GM18873 (cell line): ENCODE data around the gene FBXO24.

Source experiments
- ATAC-seq: cut with Tn5 transposase; IDR thresholded peaks from one replicate; pipeline ENCODE4 v1.9.1; 2021; ENCODE audit warnings: mild to moderate bottlenecking, moderate library complexity, moderate number of reproducible peaks; ENCODE audit not compliant: unreplicated experiment, low FRiP score

Gene FBXO24

DNA sequence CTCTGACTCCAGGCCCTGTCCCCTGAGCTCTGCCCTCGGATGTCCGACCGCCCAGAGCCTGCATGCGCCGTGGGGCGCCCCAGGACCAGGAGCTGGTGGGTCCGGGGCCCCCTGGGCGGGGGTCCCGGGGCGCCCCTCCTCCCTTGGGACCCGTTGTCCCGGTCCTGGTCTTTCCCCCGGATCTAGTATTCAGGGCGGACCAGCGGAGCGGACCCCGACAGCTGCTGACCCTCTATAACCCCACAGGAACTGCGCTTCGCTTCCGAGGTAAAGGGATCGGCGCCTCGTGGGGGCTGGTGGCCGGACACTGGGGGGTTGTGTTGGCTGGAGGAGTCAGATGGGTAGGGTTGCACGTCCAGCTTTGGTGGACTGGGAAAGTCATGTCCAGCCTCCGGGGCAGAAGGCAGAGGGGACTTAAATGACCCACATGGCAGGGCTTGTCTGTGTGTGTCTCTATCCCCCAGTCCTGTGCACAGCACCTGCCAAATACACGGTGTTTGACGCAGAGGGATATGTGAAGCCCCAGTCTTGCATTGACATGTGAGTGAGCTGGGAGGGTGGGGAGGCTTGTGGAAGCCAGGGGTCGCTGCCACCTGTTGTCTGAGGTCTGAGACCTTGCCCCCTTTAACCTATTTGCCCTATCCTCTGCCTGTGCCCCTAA lies 26.7 kb downstream of the FBXO24 start:
- ATAC-seq = no peak

DNA sequence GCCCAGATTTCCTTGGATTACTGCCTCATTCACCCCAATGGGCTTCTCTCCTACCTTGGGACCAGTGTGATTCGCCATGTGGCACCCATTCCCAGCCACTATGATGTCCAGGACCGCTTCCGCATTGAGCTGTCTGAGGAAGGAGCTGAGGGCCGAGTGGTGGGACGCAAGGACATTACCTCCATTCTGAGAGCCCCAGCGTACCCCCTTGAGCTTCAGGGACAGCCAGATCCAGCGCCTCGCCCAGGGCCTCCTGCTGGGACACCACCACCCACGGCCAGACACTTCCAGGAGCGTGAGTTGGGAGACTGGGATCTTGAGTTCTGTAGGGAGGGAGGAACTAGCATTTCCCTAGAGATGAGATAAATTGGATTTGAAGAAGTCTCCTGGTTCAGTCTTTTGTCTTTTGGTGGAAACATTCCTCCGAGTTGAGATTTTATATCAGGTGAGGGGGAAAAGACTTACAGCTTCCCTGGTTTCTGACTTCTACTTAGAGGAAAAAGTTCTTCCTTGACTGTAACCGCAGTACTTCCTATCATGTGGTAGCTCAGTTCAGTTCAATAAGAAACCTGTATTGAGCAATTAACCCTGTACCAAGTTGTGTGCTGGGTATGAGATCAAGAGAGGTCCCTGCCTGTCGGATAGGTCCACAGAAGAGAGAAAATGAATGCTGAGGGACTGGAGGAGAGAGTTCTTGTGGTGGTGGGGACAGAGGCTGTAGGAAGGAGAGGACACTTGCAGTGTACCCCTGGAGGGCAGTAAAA lies 27.5 kb downstream of the FBXO24 start:
- no peak for ATAC-seq

DNA sequence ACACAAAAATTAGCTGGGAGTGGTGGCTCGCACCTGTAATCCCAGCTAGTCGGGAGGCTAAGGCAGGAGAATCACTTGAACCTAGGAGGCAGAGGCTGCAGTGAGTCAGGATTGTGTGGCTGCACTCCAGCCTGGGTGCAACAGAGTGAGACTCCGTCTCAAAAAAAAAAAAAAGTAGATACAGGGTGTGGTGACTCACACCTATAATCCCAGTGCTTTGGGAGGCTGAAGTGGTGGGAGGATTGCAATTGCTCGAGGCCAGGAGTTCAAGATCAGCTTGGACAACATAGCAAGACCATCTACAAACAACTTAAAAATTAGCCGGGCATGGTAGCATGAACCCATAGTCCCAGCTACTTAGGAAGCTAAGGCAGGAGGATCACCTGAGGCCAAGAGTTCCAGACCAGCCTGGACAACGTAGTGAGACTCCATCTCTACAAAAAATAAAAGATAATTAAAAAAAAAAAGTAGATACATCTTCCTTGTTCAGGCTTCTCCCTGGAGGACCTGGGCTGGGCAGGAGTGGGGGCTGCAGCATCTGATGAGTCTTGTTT lies 28.3 kb downstream of the FBXO24 start:
- no peak for ATAC-seq

DNA sequence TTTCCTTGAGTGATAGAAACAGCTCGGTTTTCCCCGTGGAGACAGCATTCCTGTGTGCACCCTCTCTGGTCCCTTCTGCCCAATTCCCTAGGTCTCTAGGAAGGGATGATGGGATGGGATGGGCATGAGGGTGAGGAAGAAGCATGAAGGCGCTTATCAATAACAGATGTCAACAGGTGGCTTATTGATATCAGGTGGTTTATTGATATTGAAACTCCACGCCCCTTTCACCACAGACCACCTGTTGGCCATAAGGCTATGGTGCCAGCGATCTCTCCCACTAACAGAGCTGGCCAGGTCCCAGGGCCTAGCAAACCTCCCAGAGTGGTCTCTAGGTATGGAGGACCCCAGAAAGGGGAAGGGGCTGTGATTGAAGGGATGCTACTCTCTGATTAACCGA lies 34.1 kb downstream of the FBXO24 start:
- no peak for ATAC-seq

DNA sequence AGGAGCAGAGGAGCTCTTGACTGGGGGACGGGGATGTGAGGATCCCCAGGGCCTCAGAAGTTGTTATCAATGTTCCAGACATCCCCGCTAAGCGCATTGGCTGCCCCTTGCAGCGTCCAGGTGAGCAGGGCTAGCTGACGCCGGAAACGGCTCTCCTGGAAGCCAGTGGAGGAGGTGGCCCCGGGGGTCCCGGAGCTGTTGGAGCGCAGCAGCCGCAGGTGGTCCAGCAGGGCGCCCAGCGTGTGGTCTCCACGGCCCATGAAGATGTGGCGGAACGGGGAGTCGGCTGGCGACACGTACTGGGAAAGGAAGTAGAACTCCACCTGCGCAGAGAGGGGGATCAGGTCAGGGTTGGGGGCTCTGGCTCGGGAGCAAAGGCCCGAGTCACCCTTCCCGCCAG lies 34.7 kb downstream of the FBXO24 start:
- no peak for ATAC-seq

DNA sequence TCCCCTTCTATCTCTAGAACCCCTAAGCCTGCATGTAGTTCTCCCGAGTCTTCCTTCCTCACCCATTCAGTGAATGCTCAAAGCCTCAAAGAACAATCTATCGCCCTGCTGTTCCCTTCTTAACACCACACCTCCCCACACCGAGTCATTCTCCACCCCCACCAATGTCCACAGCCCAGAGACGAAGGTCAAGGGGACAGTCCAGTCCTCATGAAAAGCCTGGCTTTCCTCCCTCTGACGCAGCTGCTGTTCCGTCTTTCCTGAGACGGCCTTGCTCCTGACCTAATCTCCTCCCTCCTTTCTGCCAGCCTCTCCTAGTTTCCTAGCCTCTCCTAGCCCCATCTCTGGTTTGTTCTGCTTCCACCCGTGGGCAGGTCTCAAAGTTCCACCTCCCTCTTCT lies 35.4 kb downstream of the FBXO24 start:
- ATAC-seq = no peak

DNA sequence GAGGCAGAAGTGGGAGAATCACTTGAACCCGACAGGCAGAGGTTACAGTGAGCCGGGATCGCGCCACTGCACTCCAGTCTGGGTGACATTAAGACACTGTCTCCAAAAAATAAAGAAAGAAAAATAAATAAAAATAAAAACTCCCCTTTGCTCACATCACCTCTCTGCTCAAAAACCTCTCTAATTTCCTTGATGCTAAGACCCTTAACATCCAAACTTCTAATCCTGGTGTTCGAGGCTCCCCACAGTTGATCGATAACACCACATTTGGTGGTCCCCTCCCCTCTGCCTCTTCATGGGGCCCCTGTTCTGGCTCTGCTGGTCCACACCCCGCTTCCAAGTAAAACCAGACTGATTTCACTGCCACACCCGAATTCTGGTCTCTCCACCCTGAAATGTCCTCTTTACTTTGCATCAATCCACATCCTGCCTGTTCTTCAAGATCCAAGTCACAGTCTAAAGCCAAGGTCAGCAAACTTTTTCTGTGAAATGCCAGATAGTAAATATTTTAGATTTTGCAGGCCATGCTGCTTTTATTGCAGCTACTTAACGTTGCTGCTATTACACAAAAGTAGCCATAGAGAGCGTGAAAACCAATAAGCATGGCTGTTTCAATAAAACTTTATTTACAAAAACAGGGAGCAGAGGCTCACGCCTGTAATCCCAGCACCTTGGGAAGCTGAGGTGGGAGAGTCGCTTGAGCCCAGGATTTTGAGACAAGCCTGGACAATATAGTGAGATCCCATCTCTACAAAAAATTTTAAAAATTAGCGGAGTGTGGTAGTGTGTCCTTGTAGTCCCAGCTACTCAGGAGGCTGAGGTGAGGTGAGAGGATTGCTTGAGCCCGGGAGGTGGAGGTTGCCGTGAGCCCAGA lies 38.1 kb downstream of the FBXO24 start:
- ATAC-seq = no peak

DNA sequence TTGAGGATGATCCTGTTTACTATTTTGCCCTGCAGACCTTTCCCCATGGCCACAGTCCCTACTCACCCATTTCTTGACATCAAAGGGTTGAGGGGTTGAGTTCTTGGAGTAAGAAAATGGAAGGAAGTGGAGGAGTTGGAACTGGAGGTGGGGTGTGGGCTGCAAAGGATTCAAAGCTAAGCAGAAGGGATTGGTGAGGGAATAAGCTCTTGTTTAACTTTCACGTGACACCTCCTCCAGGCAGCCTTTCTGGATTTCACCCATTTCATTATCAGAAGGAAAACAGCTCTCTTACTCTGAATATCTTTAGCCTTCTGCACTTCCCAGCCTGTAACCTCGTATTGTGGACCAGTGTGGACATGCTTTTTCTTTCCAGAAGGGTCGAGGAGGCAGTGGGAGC lies 39.9 kb downstream of the FBXO24 start:
- ATAC-seq = no peak

DNA sequence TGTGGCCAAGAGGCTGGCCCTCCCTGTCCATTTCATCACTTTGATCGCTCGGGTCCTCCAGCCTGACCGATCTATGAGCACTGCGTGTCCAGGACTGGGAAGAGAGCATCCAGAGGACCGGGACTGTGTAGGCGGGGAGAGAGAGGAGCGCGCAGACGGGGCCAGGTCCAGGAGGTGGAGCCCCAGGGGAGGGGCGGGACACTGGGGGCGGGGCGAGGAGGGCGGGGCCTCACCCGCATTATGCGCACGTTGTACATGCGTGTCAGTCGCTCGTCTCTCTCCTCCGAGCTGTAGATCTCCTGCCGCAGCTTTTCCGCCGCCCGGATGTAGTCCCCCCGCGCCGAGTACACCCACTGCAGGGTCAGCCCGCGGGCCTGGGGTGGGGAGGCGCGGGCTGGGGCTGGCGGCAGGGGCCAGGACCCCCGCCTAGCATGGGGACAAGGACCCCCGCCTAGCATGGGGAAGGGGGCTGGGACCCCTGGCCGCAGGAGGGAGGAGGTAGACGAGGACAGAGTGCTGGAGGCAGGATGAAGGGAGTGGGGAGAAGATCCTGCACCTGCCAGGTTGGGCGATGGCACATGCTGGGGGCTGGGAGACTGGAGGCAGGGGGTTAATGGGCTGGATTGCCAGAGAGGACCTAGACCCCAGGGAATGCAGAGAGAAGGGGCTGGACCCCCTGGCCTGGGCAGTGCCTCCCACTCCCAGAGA lies 40.6 kb downstream of the FBXO24 start:
- ATAC-seq = no peak

DNA sequence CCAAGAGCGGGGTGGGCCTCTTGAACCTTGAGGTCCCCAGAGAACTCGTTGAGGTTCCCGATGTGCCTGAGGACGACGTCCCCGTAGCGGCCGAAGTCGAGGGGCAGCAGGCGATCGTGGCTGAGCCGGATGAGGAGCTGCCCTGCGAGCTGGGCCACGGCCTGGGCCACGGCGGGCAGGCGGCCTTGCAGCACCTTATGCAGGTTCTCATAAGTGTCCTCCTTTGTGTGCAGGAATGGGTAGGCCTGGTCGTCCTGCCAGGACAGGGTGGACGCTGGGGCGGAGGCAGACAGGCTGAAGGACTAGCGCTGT lies 41.1 kb downstream of the FBXO24 start:
- ATAC-seq = no peak

DNA sequence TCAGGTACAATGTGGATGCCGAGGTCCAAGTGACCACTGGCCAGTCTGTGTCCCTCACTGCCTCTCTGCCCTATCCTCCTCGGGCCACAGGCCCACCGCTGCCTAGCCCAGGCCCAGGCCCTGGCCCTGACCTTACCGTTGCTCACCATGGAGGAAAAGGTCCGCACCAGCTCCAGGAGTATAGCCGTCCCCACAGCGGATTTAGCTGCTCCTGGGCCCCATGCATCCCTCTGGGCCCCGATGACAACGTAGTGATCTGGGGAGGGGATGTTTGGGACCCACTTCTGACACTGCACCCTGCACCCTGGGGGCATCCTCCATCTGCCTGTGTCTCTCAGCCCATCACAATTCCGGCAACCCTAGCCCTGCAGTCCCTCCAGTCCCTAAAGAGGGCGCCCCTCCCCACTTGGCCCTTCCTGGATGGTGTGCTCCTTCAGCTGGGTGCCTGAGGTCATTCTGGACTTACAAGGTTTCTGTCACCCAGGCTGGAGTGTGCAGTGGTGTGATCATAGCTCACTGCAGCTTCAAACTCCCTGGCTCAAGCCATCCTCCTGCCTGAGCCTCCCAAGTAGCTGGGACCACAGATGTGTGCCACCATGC lies 43.1 kb downstream of the FBXO24 start:
- no peak for ATAC-seq

DNA sequence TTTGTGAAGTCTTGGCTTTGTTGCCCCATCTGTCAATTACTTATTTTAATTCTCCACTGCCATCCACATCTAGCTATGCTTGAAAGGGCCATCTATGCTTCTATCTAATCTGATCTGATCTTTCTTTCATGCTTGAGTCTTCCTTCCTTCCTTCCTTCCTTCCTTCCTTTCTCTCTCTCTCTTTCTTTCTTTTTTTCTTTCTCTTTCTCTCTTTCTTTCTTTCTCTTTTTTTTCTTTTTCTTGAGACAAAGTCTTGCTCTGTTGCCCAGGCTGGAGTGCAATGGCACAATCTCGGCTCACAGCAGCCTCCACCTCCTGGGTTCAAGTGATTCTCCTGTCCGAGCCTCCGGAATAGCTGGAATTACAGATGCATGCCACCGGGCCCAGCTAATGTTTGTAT lies 43.9 kb downstream of the FBXO24 start:
- ATAC-seq = no peak

DNA sequence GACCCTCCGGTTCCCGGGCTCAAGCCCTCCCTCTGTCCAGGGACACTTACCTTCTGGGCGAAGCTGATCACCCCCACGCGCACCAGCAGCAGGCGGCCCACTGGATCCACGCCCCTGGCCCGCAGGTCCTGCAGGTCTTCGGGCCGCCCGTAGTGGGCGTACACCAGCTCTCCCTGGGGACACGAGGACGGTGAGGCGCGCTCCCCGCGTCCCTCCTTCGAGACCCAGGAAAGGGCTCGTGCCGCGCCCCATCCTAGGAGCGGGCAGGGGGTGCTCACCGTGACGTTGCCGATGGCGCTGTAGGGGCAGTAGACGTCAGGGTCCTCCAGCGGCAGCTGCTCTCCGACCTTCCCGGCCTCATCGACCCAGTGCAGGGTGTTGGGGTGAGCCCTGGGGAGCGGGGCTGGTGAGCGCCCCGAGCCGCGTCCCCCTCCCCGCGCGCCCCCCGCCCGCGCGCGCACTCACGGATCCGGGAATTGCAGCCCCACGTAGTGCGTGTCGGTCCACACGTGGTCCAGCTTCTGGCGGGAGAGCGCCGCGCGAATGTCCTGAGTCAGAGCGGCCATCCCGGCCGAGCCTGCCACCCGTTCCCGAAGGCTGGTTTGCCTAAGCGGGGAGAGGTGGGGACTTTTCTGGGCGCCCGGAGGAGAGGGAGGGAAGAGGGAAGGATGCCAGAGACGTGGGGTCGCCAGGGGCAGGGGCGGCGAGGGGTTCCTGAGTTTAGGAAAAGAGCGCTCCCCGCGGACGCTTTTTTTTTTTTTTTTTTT lies 47.0 kb downstream of the FBXO24 start:
- ATAC-seq = no peak

DNA sequence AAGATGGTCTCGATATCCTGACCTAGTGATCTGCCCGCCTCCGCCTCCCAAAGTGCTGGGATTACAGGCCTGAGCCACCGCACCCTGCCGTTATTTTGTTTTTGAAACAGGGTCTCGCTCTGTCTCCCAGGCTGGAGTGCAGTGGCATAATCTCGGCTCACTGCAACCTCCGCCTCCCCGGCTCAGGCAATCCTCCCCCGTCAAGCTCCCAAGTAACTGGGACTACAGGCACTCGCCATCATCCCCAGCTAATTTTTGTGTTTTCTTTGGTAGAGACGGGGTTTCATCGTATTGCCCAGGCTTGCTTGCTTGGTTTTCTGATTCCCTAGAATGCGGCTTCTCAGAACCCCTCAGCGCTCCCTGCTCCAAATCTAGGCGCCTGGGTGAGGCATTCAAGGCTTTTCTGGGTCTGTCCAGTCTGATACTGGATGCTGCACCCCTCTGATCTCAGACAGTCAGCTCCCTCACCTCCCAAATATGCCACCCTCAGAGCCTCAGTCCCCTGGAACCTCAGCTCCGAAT lies 53.9 kb downstream of the FBXO24 start:
- ATAC-seq = no peak

DNA sequence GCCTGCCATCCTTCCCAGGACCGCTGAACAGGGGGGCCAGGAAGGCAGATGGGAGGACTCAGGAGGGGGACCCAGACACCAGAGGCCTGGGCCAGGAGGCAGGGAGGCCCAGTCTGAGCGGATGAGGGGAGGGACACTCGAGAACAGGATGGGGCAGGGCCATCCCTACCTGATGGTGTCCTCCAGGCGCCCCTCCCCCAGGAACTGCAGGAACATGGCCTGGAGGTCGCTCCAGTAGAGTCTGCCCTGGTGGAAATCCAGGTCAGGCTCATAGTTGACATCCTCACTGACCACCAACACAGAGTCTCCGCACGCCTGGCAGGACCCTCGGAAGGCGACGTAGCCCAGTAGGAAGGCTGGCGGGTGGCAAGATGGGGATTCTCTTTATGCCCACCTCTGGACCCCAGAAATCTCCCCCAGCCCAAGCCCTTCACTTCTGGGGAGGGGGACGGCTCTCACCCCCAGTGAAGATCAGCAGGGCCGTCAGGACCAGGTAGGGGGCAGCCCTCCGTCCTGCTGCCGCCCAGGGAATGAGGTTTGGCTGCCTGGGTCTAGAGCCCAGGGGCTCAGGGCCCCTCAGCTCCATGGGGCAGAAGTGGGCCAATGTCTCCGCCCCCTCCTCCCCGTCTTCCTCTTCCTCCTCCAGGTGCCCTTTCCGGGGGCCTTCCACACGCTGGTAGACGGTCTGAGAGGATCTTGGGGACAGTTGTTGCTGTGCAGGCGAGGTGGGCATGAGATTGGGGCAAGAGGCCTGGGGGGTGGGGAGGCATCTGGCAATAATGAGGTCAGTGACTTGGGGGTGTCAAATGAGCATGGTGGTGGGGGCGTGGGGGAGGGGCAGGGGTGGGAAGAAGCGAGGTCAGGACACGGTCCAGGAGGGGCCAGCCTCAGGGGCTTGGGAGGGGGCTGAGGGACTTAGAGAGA lies 54.7 kb downstream of the FBXO24 start:
- ATAC-seq = no peak

DNA sequence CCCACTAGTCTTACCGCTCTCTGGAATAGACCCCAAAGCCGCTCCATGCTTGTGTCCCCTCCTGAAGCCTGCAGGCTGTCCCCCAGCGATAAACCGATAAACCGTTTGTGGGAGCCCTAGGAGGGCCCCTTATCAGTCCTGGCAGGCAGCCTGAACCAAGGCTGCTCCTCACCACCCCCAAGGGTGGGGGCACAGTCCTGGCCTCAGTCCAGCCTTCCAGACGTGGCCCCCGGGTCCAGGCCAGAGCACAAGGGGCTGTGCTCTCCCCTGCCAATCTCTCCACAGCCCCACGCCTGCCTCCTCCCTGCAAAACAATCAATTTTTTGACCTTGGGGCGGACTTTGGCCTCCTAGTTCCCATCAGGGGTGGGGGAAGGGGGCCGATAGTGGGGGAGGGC lies 55.3 kb downstream of the FBXO24 start, which contains the start of gene TFR2:
TFR2 (minus strand) TSS at position 90 of the 397 bp plus-strand sequence; CDS start at position 47, 43 bp downstream.
- no peak for ATAC-seq

DNA sequence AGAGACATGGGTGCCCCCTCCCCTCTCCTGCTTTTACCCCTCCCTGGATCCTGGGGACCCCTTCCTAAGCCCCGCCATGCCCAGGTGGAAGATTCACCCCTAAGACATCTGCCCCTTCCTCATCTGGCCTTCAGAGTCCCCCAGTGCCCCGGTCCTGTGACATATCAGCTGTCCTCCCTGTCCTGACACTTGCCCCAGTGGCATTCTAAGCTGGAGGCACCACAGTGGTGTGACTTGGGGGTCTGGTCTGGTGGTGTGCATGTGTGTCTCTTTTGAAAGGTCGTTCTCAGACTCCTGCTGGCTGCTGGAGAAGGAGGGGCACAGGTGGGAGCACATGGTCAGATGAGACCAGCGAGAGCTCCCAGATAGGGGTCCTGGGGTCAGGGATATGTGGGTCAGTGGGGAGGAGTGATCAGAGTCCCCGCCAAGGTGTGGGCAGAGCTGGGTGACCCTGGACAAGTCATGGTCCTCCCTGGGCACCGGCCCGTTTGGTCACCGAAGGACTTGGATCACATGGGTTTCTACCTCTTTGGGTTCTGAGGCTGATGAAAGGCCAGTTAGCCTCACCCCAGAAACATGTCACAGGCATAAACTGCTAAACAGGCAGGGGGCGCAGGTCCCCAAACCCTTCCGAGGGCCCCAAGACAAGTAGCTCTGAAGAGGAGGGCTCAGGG lies 55.9 kb downstream of the FBXO24 start:
- no peak for ATAC-seq

DNA sequence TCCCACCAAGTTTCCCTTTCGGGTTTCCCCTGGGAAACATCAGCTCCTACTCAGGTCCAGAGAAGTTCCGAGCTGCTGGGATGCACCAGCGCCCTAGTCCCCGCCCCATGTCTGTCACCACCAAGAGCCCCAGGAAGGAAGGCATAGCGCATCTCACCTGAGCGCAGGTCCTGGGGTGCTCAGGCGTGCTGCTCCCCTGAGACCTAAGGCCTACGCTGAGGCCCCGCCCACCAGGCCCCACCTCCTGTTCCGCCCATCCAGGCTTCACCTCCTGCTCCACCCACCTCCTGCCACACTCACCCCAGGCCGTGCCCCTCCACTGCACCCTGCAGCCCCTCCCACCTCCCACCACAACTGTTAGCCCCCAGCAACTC lies 56.4 kb downstream of the FBXO24 start:
- no peak for ATAC-seq
